GM12878 (cell line): ENCODE measurements around the gene PRKCE. TPM values are rescaled to one million over a fixed set of nuclear protein-coding genes. Genes with fewer than 3 reads are reported as not detected.

Source experiments
- ATAC-seq: fragments of 200-7000 bp; cut with Tn5 transposase; 3 replicates; pipeline ENCODE4 v1.9.1; 2020; ENCODE audit warnings: mild to moderate bottlenecking, moderate library complexity
- BruUV-seq: library from RNA; stranded (reverse); fragments of 400-500 nt; replicated peaks from 2 replicates; lab custom pipeline; 2021; lab: Mats Ljungman, UMichigan
- CTCF ChIA-PET: fragments of 300-600 bp; sonication (Branson Sonifier 250); formaldehyde crosslinking; extraction: SDS; loops from one replicate; lab custom pipeline; 2021; ENCODE audit warnings: inconsistent platforms; lab: Yijun Ruan, JAX
- POLR2A ChIA-PET: fragments of 350-600 bp; formaldehyde crosslinking; extraction: SDS; loops from one replicate; lab custom pipeline; 2021; ENCODE audit warnings: inconsistent platforms; lab: Charles Lee
- RAD21 ChIA-PET: fragments of 300-600 bp; sonication (Branson Sonifier 250); formaldehyde crosslinking; loops from one replicate; lab custom pipeline; 2023; ENCODE audit warnings: antibody characterized with exemption; ENCODE audit not compliant: unreplicated experiment; lab: Charles Lee
- SMC1A ChIA-PET: fragments of 300-600 bp; sonication (Branson Sonifier 250); formaldehyde crosslinking; loops from one replicate; lab custom pipeline; 2023; ENCODE audit not compliant: unreplicated experiment, uncharacterized antibody; lab: Charles Lee
- DNase-seq: peaks from one replicate; pipeline ENCODE4 v3.0.0-alpha.2; 2011; ENCODE audit warnings: low read depth, low spot score
- FAIRE-seq: peaks from 3 replicates; lab custom pipeline; 2011; peaks lifted over from hg19 to GRCh38; lab: Jason Lieb, UNC
- H2AFZ ChIP-seq: 2 replicates; pipeline ENCODE4 v1.6.0; 2011; ENCODE audit warnings: low read depth, low read length, control low read depth; ENCODE audit not compliant: control insufficient read depth
- H3K27ac ChIP-seq: 2 replicates; pipeline ENCODE4 v1.5.1; 2011; ENCODE audit warnings: control low read depth; ENCODE audit not compliant: control insufficient read depth, insufficient read depth
- H3K27me3 ChIP-seq, 2 experiments: replicated peaks in 1 of 2; 2 replicates each; pipeline versions ENCODE4 v1.6.0 to v1.6.1; 2011; ENCODE audit warnings: low read length in 1 of 2; ENCODE audit not compliant: control insufficient read depth in 2 of 2, insufficient read depth in 2 of 2
- H3K36me3 ChIP-seq, 2 experiments: 2 replicates each; pipeline ENCODE4 v1.5.1; 2011; ENCODE audit warnings: low read length in 1 of 2; ENCODE audit not compliant: control insufficient read depth in 2 of 2, insufficient read depth in 2 of 2
- H3K4me1 ChIP-seq: 2 replicates; pipeline ENCODE4 v1.6.1; 2011; ENCODE audit warnings: mild to moderate bottlenecking, low read length, moderate library complexity, mixed read lengths; ENCODE audit not compliant: control insufficient read depth, insufficient read depth
- H3K4me2 ChIP-seq: 2 replicates; pipeline ENCODE4 v1.6.0; 2011; ENCODE audit warnings: control low read depth; ENCODE audit not compliant: control insufficient read depth, insufficient read depth
- H3K4me3 ChIP-seq: fragments of 200-600 bp; sonication (generic); 2 replicates; pipeline ENCODE4 v1.5.1; 2016
- H3K79me2 ChIP-seq: 2 replicates; pipeline ENCODE4 v1.6.0; 2011; ENCODE audit warnings: low read length; ENCODE audit not compliant: control insufficient read depth, insufficient read depth
- H3K9ac ChIP-seq: 2 replicates; pipeline ENCODE4 v1.8.0; 2011; ENCODE audit warnings: low read length, control low read depth, mixed read lengths; ENCODE audit not compliant: control insufficient read depth, insufficient read depth
- H3K9me3 ChIP-seq: replicated peaks from 3 replicates; pipeline ENCODE4 v1.5.1; 2011; ENCODE audit warnings: mild to moderate bottlenecking, low read length; ENCODE audit not compliant: control insufficient read depth, insufficient read depth
- H4K20me1 ChIP-seq: 2 replicates; pipeline ENCODE4 v1.6.0; 2011; ENCODE audit not compliant: control insufficient read depth, insufficient read depth
- BHLHE40 ChIP-seq, 2 experiments: fragments of 450-650 bp in 1 of 2; IDR thresholded peaks; 2 replicates each; pipeline ENCODE4 v1.6.1; 2011 to 2017; ENCODE audit warnings: low read depth in 2 of 2, borderline replicate concordance in 1 of 2, improper control_type of control experiment in 1 of 2, low read length in 1 of 2, mild to moderate bottlenecking in 1 of 2
- CBX3 ChIP-seq: fragments of 200-600 bp; sonication (generic); IDR thresholded peaks from 2 replicates; pipeline ENCODE4 v1.6.1; 2016; ENCODE audit warnings: low read depth, borderline replicate concordance
- CREM ChIP-seq: IDR thresholded peaks from 2 replicates; pipeline ENCODE4 v1.6.1; 2014; ENCODE audit warnings: antibody characterized with exemption, low read depth
- ESRRA ChIP-seq: IDR thresholded peaks from 2 replicates; pipeline ENCODE4 v1.6.1; 2012; ENCODE audit warnings: mild to moderate bottlenecking, low read length, improper control_type of control experiment
- KLF5 ChIP-seq: fragments of 450-650 bp; IDR thresholded peaks from 2 replicates; pipeline ENCODE4 v1.6.1; 2014; ENCODE audit warnings: mild to moderate bottlenecking; ENCODE audit not compliant: partially characterized antibody
- MTA2 ChIP-seq: fragments of 450-650 bp; IDR thresholded peaks from 2 replicates; pipeline ENCODE4 v1.6.1; 2016; ENCODE audit warnings: low read depth, mild to moderate bottlenecking, moderate library complexity
- NFIC ChIP-seq: IDR thresholded peaks from 2 replicates; pipeline ENCODE4 v1.6.1; 2012; ENCODE audit warnings: low read depth, mild to moderate bottlenecking, inconsistent platforms, low read length, moderate library complexity
- NR2C1 ChIP-seq: fragments of 450-650 bp; IDR thresholded peaks from 2 replicates; pipeline ENCODE4 v1.6.1; 2017; ENCODE audit warnings: antibody characterized with exemption, mild to moderate bottlenecking, moderate library complexity
- YY1 ChIP-seq: IDR thresholded peaks from 2 replicates; pipeline ENCODE4 v1.6.1; 2011; ENCODE audit warnings: low read depth, mild to moderate bottlenecking, low read length
- WGBS: methylation state at CpG from one replicate; pipeline ENCODE4 v1.1.6; 2016; ENCODE audit warnings: low lambda C conversion rate; ENCODE audit not compliant: insufficient replicate concordance, insufficient coverage; ENCODE audit errors: missing lambda C conversion rate; 5-methylcytosine and 5-hydroxymethylcytosine counted together
- in situ Hi-C: fragments of 300-500 bp; cut with MboI; formaldehyde crosslinking; loops from 9 replicates; pipeline ENCODE4 v1.14.3; 2018; ENCODE audit warnings: mixed read lengths
- intact Hi-C: fragments of 100-400 bp; cut with micrococcal nuclease; formaldehyde crosslinking; loops from one replicate; pipeline ENCODE4 v1.14.2; 2022; ENCODE audit not compliant: unreplicated experiment
- polyA plus RNA-seq, 11 experiments: library from polyadenylated mRNA; depleted of rRNA in 4 of 11; unstranded in 6 of 11; stranded (reverse) in 5 of 11; fragments of >200 nt; fragmentation: Nextera tagmentation in 4 of 11; fragmentation: Illumina TruSeq in 1 of 11; extraction: Ambion mirVana in 4 of 11; extraction: Trizol in 1 of 11; gene quantifications; 1 replicate in 1 of 11; 2 replicates in 10 of 11; pipeline versions ENCODE4 v1.2.1 to v1.2.3, GENCODE V29; 2011 to 2016; ENCODE audit warnings: inconsistent platforms in 2 of 11, missing spikeins in 2 of 11, low read depth in 1 of 11
- total RNA-seq, 4 experiments: library from RNA; depleted of rRNA in 3 of 4; stranded (reverse); fragments of >200 nt in 3 of 4; fragmentation: Illumina TruSeq in 1 of 4; extraction: Trizol in 1 of 4; gene quantifications; 2 replicates each; pipeline versions ENCODE4 v1.2.1 to v1.2.3, GENCODE V29; 2013 to 2021
- TF ChIP-seq, protein P1 (sequence below): fragments of 450-650 bp; IDR thresholded peaks from 2 replicates; pipeline ENCODE4 v1.6.1; 2018; ENCODE audit warnings: borderline replicate concordance, mild to moderate bottlenecking; ENCODE audit not compliant: partially characterized antibody
- TF ChIP-seq, protein P2 (sequence below): fragments of 450-650 bp; IDR thresholded peaks from 2 replicates; pipeline ENCODE4 v1.6.1; 2018; ENCODE audit warnings: mild to moderate bottlenecking, low read depth, moderate library complexity; ENCODE audit not compliant: partially characterized antibody

PRKCE gene
- total and polyA plus RNA-seq, 10 of the 15 experiments (the other 5 are each of a cell fraction or from before 2014, with no cell fraction given), result 2.6 to 28.2 (median 11.3) TPM

DNA sequence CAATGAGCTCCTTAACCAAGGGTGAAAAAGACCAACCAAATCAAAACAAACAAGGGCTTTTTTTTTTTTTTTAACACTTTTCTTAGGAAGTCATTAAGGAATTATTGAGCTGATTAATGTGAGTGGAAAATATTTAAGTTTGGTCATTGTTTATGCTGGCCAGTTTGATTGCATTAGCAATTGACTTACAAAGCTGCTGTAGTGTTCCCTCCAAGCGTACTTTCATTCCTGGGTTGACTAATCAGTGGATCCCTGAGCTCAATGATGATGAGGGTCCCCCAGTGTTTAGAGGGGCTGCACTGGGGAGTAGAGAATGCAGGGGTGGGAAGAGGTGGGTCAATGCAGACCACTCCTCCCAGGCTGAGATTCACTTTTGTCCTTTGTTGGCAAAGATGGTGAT, 119.3 kb downstream of the PRKCE start:
- Histone ChIP-seq H3K4me1 (no peaks in the 10 kb centered on the region; the same call in 1 of the 2 replicates), H3K79me2 (no peaks in the 10 kb centered on the region; the same call in 1 of the 2 replicates), H3K4me2 (no peak overlapping the region), H3K9me3 (no peaks in the 10 kb centered on the region), H3K27ac (no peak overlapping the region), H3K4me3 (no peak overlapping the region), H3K36me3 (no peaks in the 10 kb centered on the region; a peak in 1 of 4 replicates), H2AFZ (no peak overlapping the region), H3K27me3 (no peaks in the 10 kb centered on the region), H3K9ac (no peak overlapping the region), H4K20me1 (no peaks in the 10 kb centered on the region)
- no peak for ATAC-seq
- no peak for FAIRE-seq
- BruUV-seq, result no TSS peak
- 71% methylated on average over 1 of the region's 1 CpG for WGBS
- ChIA-PET POLR2A (interaction anchor here (0.6 to 0.7 kb wide), 3 partner anchors 9 to 262 kb away, joined by 3 to 5 read pairs (median 5); no protein-coding TSS in a partner anchor), SMC1A (interaction anchor here (0.7 to 2.1 kb wide), 3 partner anchors 9 to 73 kb away, joined by 3 to 5 read pairs (median 3); no protein-coding TSS in a partner anchor), RAD21 (no interaction called here), CTCF (interaction anchor here (0.9 to 1.4 kb wide), 3 partner anchors 8 to 124 kb away, joined by 3 to 6 read pairs (median 3); no protein-coding TSS in a partner anchor)
- intact Hi-C loops, result no loop called here
- in situ Hi-C loops, result no loop called here
- TF ChIP-seq MTA2, result no peak
- TF ChIP-seq, protein P1, sequence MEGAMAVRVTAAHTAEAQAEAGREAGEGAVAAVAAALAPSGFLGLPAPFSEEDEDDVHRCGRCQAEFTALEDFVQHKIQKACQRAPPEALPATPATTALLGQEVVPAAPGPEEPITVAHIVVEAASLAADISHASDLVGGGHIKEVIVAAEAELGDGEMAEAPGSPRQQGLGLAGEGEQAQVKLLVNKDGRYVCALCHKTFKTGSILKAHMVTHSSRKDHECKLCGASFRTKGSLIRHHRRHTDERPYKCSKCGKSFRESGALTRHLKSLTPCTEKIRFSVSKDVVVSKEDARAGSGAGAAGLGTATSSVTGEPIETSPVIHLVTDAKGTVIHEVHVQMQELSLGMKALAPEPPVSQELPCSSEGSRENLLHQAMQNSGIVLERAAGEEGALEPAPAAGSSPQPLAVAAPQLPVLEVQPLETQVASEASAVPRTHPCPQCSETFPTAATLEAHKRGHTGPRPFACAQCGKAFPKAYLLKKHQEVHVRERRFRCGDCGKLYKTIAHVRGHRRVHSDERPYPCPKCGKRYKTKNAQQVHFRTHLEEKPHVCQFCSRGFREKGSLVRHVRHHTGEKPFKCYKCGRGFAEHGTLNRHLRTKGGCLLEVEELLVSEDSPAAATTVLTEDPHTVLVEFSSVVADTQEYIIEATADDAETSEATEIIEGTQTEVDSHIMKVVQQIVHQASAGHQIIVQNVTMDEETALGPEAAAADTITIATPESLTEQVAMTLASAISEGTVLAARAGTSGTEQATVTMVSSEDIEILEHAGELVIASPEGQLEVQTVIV, result no peak
- no peak for DNase-seq

DNA sequence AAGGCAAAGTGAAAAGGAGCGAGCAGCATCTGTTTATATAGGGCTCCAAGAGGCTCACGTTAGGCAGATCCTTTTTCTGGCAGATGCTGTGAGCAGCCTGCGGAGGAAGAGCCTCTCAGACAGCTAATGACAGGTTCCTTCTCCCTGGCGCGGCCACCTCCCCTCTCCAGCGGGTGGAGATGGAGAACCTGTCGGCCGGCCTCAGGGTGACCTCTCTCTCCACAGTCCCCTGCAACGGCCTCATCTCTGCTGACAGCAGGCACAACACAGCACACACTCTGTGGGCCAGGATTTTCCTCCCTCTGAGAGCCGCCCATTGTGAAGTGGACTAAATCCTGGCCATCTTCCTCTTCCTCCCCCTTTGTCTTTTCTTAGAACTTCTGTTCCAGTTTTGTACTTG, 119.8 kb downstream of the PRKCE start:
- Histone ChIP-seq H3K4me3 (no peak overlapping the region), H3K4me2 (no peak overlapping the region), H3K27ac (no peak overlapping the region), H3K4me1 (no peaks in the 10 kb centered on the region; the same call in 1 of the 2 replicates), H3K9ac (no peak overlapping the region), H3K27me3 (no peaks in the 10 kb centered on the region), H4K20me1 (no peaks in the 10 kb centered on the region), H3K36me3 (no peaks in the 10 kb centered on the region; a peak in 1 of 4 replicates), H3K79me2 (no peaks in the 10 kb centered on the region; the same call in 1 of the 2 replicates), H2AFZ (no peak overlapping the region), H3K9me3 (no peaks in the 10 kb centered on the region)
- no peak for DNase-seq
- BruUV-seq, result no TSS peak
- intact Hi-C loops (no loop called here), in situ Hi-C loops (no loop called here)
- FAIRE-seq, result no peak
- ChIA-PET POLR2A (interaction anchor here (0.5 to 0.7 kb wide), 4 partner anchors 9 to 262 kb away, joined by 3 to 5 read pairs (median 4); no protein-coding TSS in a partner anchor), CTCF (interaction anchor here (0.9 to 1.4 kb wide), 3 partner anchors 8 to 125 kb away, joined by 3 to 6 read pairs (median 3); no protein-coding TSS in a partner anchor), RAD21 (no interaction called here), SMC1A (interaction anchor here (1.0 to 2.1 kb wide), 2 partner anchors 9 to 39 kb away, joined by 3 to 5 read pairs; no protein-coding TSS in a partner anchor)
- 55% methylated on average over 10 of the region's 10 CpGs for WGBS
- ATAC-seq, result no peak
- no peak for TF ChIP-seq BHLHE40 (IDR thresholded peaks at IDR 0.05; ENCODE audit: borderline replicate concordance in 1 of 2, low read depth in 2 of 2, low read length in 1 of 2)
- no peak for TF ChIP-seq CBX3
- no peak for TF ChIP-seq ESRRA
- no peak for TF ChIP-seq KLF5
- no peak for TF ChIP-seq CREM
- TF ChIP-seq, protein P2, sequence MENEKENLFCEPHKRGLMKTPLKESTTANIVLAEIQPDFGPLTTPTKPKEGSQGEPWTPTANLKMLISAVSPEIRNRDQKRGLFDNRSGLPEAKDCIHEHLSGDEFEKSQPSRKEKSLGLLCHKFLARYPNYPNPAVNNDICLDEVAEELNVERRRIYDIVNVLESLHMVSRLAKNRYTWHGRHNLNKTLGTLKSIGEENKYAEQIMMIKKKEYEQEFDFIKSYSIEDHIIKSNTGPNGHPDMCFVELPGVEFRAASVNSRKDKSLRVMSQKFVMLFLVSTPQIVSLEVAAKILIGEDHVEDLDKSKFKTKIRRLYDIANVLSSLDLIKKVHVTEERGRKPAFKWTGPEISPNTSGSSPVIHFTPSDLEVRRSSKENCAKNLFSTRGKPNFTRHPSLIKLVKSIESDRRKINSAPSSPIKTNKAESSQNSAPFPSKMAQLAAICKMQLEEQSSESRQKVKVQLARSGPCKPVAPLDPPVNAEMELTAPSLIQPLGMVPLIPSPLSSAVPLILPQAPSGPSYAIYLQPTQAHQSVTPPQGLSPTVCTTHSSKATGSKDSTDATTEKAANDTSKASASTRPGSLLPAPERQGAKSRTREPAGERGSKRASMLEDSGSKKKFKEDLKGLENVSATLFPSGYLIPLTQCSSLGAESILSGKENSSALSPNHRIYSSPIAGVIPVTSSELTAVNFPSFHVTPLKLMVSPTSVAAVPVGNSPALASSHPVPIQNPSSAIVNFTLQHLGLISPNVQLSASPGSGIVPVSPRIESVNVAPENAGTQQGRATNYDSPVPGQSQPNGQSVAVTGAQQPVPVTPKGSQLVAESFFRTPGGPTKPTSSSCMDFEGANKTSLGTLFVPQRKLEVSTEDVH, result no peak
- no peak for TF ChIP-seq NR2C1
- no peak for TF ChIP-seq YY1
- no peak for TF ChIP-seq NFIC
